ENCODE results near the gene ZNF500.

DNA sequence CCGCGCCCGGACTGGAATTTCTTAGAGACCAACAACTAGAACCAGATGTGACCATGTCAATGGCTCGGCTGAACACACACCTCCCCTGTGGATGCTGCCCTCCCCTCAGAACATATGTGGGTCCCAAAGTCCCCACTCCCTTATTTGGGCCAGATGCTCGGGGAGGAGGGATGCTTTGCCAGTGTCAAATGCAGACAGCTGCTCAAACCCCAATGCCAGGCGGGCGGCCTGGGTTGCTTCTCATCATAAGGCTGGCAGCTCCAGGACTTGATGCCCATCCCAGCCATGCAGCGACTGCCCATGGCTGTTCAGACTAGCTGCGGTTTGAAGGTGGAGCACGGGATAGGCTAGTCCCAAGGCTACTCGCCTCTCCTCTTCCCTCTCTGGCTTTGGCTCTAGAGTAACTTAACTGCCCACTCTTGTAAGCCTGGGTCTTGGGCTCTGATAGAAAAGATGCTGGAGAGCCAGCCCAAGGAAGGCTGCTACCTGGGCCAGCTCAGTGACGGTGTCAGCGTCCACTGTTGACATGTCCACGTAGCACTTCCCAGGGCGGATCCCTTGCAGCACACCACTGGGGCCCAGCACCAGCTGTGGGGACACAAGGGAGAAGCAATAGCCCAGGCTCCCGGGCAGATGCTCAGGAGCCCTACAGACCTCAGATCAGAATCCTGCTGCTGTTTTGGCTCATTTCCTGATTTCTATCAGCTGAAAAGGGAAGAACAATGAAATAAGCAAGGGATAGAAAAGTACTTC is 46.5 kb upstream of the ZNF500 start:
- TF ChIP-seq CTCF (IDR thresholded peaks at IDR 0.05) (no peak), POLR2A (IDR thresholded peaks at IDR 0.05) (no peak)
